Astrocyte (in vitro differentiated cells and primary cell): ENCODE data around the gene IFRD2. TPM values are rescaled to one million over a fixed set of nuclear protein-coding genes. Genes with fewer than 3 reads are reported as not detected.

Experiments
- DNase-seq: peaks from one replicate; pipeline ENCODE4 v3.0.0-alpha.2; 2010; ENCODE audit warnings: low read depth
- FAIRE-seq: peaks from 2 replicates; lab custom pipeline; 2011; peaks lifted over from hg19 to GRCh38; lab: Jason Lieb, UNC
- H2AFZ ChIP-seq: 2 replicates; pipeline ENCODE4 v1.6.0; 2012; ENCODE audit warnings: low read depth, low read length, inconsistent platforms
- H3K27ac ChIP-seq: 2 replicates; pipeline ENCODE4 v1.5.1; 2011; ENCODE audit warnings: low read depth, low read length, inconsistent platforms
- H3K27me3 ChIP-seq: 2 replicates; pipeline ENCODE4 v1.6.0; 2011; ENCODE audit warnings: low read length, inconsistent platforms; ENCODE audit not compliant: insufficient read depth
- H3K36me3 ChIP-seq: 2 replicates; pipeline ENCODE4 v1.5.1; 2011; ENCODE audit warnings: low read length, inconsistent platforms; ENCODE audit not compliant: insufficient read depth
- H3K4me1 ChIP-seq: 2 replicates; pipeline ENCODE4 v1.5.1; 2011; ENCODE audit warnings: low read length, inconsistent platforms; ENCODE audit not compliant: insufficient read depth
- H3K4me2 ChIP-seq: 2 replicates; pipeline ENCODE4 v1.6.0; 2012; ENCODE audit warnings: low read length, inconsistent platforms
- H3K4me3 ChIP-seq: 2 replicates; pipeline ENCODE4 v1.5.1; 2011; ENCODE audit warnings: low read depth, mild to moderate bottlenecking, low read length, inconsistent platforms; ENCODE audit not compliant: insufficient read depth
- H3K79me2 ChIP-seq: 2 replicates; pipeline ENCODE4 v1.6.0; 2012; ENCODE audit warnings: mild to moderate bottlenecking, low read length, inconsistent platforms; ENCODE audit not compliant: insufficient read depth
- H3K9ac ChIP-seq: 2 replicates; pipeline ENCODE4 v1.6.0; 2012; ENCODE audit warnings: mild to moderate bottlenecking, low read length, inconsistent platforms
- H3K9me3 ChIP-seq: 2 replicates; pipeline ENCODE4 v1.5.1; 2012; ENCODE audit warnings: low read depth, mild to moderate bottlenecking, low read length, inconsistent platforms; ENCODE audit not compliant: insufficient read depth
- H4K20me1 ChIP-seq: 2 replicates; pipeline ENCODE4 v1.6.0; 2012; ENCODE audit warnings: low read length, inconsistent platforms; ENCODE audit not compliant: insufficient read depth
- H3K27ac Mint-ChIP-seq: one replicate; pipeline ENCODE4 v1.8.0; 2021; ENCODE audit warnings: mild to moderate bottlenecking, mixed read lengths; ENCODE audit not compliant: unreplicated experiment
- H3K27me3 Mint-ChIP-seq: one replicate; pipeline ENCODE4 v1.8.0; 2021; ENCODE audit warnings: low read depth, mixed read lengths; ENCODE audit not compliant: unreplicated experiment
- H3K36me3 Mint-ChIP-seq: one replicate; pipeline ENCODE4 v1.8.0; 2021; ENCODE audit warnings: low read depth, mixed read lengths; ENCODE audit not compliant: unreplicated experiment
- H3K4me1 Mint-ChIP-seq: one replicate; pipeline ENCODE4 v1.8.0; 2021; ENCODE audit warnings: low read depth, mixed read lengths; ENCODE audit not compliant: unreplicated experiment
- H3K4me3 Mint-ChIP-seq: one replicate; pipeline ENCODE4 v1.8.0; 2021; ENCODE audit warnings: mild to moderate bottlenecking, moderate library complexity, mixed read lengths; ENCODE audit not compliant: unreplicated experiment
- H3K9me3 Mint-ChIP-seq: one replicate; pipeline ENCODE4 v1.8.0; 2021; ENCODE audit warnings: mild to moderate bottlenecking, mixed read lengths; ENCODE audit not compliant: unreplicated experiment
- EZH2 ChIP-seq: IDR thresholded peaks from 2 replicates; pipeline ENCODE4 v1.6.1; 2012; ENCODE audit warnings: mild to moderate bottlenecking, low read length, inconsistent platforms; ENCODE audit not compliant: insufficient read depth
- total RNA-seq: library from RNA; stranded (reverse); gene quantifications from 2 replicates; pipeline ENCODE4 v1.2.1, GENCODE V29; 2021
- TF ChIP-seq, protein P1 (sequence below): IDR thresholded peaks from 2 replicates; pipeline ENCODE4 v1.5.1; 2011; ENCODE audit warnings: low read depth, mild to moderate bottlenecking, inconsistent platforms, low read length, moderate library complexity; ENCODE audit not compliant: insufficient read depth

Gene IFRD2
- total RNA-seq, 1 donor from 2014 or later, result 66.8 TPM

DNA sequence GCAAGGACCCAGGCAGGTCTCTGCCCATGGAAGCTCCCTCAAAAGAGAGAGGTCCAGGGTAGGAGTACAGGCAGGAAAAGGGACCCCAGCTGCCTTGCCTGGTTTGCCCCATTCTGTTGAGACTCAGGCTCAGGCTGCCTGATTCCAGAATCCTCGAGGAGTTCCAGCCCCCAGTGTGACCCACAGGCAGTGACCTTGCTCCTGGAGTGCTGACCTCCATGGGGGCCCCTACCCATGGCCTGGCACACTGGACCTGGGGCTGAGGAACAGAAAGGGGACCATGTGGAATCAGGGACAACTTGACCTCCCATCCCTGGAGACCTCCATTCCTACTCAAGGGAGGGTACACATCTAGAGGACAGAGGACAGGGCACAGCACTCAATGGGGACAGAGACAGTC lies 26.7 kb downstream of the IFRD2 start:
- no peak overlapping the region for H2AFZ ChIP-seq
- H3K27ac ChIP-seq, result peak overlapping the region; percentile 67
- H3K27ac Mint-ChIP-seq, result peak overlapping the region; percentile 47
- no peak overlapping the region for H3K4me3 ChIP-seq
- H3K9ac ChIP-seq, result peak overlapping the region; percentile 58
- no peak overlapping the region for H3K4me2 ChIP-seq
- H3K9me3 ChIP-seq, result no peaks in the 10 kb centered on the region
- no peak overlapping the region for H3K4me3 Mint-ChIP-seq
- H3K4me1 Mint-ChIP-seq, result peaks cover 28% of the 10 kb centered on the region
- no peaks in the 10 kb centered on the region for H4K20me1 ChIP-seq
- no peaks in the 10 kb centered on the region for H3K36me3 ChIP-seq
- H3K4me1 ChIP-seq, result peaks cover 49% of the 10 kb centered on the region
- TF ChIP-seq EZH2, result no peak
- TF ChIP-seq, protein P1, sequence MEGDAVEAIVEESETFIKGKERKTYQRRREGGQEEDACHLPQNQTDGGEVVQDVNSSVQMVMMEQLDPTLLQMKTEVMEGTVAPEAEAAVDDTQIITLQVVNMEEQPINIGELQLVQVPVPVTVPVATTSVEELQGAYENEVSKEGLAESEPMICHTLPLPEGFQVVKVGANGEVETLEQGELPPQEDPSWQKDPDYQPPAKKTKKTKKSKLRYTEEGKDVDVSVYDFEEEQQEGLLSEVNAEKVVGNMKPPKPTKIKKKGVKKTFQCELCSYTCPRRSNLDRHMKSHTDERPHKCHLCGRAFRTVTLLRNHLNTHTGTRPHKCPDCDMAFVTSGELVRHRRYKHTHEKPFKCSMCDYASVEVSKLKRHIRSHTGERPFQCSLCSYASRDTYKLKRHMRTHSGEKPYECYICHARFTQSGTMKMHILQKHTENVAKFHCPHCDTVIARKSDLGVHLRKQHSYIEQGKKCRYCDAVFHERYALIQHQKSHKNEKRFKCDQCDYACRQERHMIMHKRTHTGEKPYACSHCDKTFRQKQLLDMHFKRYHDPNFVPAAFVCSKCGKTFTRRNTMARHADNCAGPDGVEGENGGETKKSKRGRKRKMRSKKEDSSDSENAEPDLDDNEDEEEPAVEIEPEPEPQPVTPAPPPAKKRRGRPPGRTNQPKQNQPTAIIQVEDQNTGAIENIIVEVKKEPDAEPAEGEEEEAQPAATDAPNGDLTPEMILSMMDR, result no peak
- FAIRE-seq, result no peak
- no peak for DNase-seq
- no peaks in the 10 kb centered on the region for H3K79me2 ChIP-seq
- H3K27me3 ChIP-seq, result no peaks in the 10 kb centered on the region
- H3K27me3 Mint-ChIP-seq, result peaks cover 3% of the 10 kb centered on the region
- no peaks in the 10 kb centered on the region for H3K9me3 Mint-ChIP-seq
- H3K36me3 Mint-ChIP-seq, result no peaks in the 10 kb centered on the region

GRCh38 chr3:50264964-50265485 lies 27.2 kb downstream of the IFRD2 start:
- Histone ChIP-seq H3K9me3 (no peaks in the 10 kb centered on the region), H3K4me1 (peaks cover 49% of the 10 kb centered on the region), H4K20me1 (no peaks in the 10 kb centered on the region), H3K36me3 (no peaks in the 10 kb centered on the region), H3K79me2 (no peaks in the 10 kb centered on the region), H3K27ac (peak overlapping the region; percentile 67), H3K27me3 (no peaks in the 10 kb centered on the region), H3K4me3 (no peak overlapping the region), H3K9ac (peak overlapping the region; percentile 58), H3K4me2 (peak overlapping the region; percentile 67), H2AFZ (no peak overlapping the region)
- no peak for TF ChIP-seq EZH2
- TF ChIP-seq, protein P1, result no peak
- Mint-ChIP-seq H3K27ac (peak overlapping the region; percentile 81), H3K4me1 (peaks cover 24% of the 10 kb centered on the region), H3K9me3 (no peaks in the 10 kb centered on the region), H3K36me3 (no peaks in the 10 kb centered on the region), H3K4me3 (no peak overlapping the region), H3K27me3 (peaks cover 3% of the 10 kb centered on the region)
- DNase-seq (no peak), FAIRE-seq (no peak)

GRCh38 chr3:50264383-50264963 lies 27.8 kb downstream of the IFRD2 start:
- Histone ChIP-seq H3K27ac (peak overlapping the region; percentile 67), H3K9ac (peak overlapping the region; percentile 58), H4K20me1 (no peaks in the 10 kb centered on the region), H3K9me3 (no peaks in the 10 kb centered on the region), H3K4me2 (peak overlapping the region; percentile 67), H3K36me3 (no peaks in the 10 kb centered on the region), H3K27me3 (no peaks in the 10 kb centered on the region), H3K4me3 (no peak overlapping the region), H2AFZ (no peak overlapping the region), H3K4me1 (peaks cover 47% of the 10 kb centered on the region), H3K79me2 (no peaks in the 10 kb centered on the region)
- DNase-seq (peak; percentile 94), FAIRE-seq (no peak)
- Mint-ChIP-seq H3K27me3 (peaks cover 3% of the 10 kb centered on the region), H3K36me3 (no peaks in the 10 kb centered on the region), H3K4me1 (peaks cover 22% of the 10 kb centered on the region), H3K27ac (peak overlapping the region; percentile 81), H3K9me3 (no peaks in the 10 kb centered on the region), H3K4me3 (no peak overlapping the region)
- TF ChIP-seq, protein P1, result no peak
- TF ChIP-seq EZH2, result no peak
